RPMI8226 (cell line): ENCODE results near the gene ZSCAN12.

ENCODE experiments used
- DNase-seq: peaks from one replicate; pipeline ENCODE4 v3.0.0-alpha.2; 2015

Gene ZSCAN12

GRCh38 chr6:28353356-28353755 is 46.2 kb downstream of the ZSCAN12 start:
- no peak for DNase-seq

- DNase-seq, result no peak
Measured at GRCh38 chr6:28351493-28351925, 48.0 kb downstream of the ZSCAN12 start.

- DNase-seq, result no peak
Measured at GRCh38 chr6:28351087-28351486, 48.5 kb downstream of the ZSCAN12 start.

- peak; percentile 93 for DNase-seq
Measured at GRCh38 chr6:28349892-28350737, 49.4 kb downstream of the ZSCAN12 start, which contains the start of gene ZKSCAN3. Gene ZKSCAN3 (plus strand): TSS chr6:28349947. CDS start chr6:28359587, 9,640 bp downstream.

DNA sequence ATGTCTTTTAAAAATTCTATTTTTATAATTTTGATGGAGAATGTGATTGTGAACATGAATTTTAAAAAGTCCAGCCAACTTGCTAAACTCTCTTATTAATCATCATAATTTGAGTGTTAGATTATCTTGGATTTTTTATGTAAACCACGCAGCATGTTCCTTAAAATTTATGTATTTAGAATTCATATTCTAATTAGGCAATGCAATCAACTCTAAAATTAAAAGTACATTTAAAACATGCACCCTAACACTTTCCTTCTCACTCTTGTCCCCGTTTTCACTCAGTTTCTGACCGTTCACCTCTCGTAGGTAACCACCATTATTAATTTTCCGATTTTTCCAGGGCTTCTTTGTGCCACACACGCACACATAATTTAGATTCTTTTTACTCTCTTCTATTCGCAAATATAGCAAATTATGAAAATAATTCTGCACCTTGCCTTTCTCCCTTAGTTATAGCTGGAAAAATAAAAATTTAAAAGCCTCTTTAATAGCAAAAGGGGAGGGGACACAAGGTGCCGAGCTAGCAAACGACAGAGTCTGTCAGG is 50.1 kb downstream of the ZSCAN12 start:
- DNase-seq, result no peak

DNA sequence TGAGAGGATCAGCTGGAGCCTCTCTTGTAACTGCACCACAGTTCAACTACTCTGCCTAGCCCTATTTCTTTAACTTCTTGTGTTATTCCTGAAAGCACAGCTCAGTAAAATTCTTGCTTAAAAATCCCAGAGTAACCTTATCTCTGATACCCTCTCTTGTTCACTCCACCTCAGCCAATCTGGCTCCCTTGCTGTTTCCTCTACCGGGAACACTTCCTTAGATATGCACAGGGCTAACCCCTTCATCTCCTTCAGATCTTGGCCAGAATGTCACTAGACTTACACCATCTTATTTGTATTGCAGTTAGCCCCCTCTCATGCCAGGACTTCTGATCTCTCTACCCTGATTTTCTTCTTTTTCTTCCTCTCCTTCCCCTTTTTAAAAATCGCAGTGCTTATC is 52.4 kb downstream of the ZSCAN12 start:
- no peak for DNase-seq

DNA sequence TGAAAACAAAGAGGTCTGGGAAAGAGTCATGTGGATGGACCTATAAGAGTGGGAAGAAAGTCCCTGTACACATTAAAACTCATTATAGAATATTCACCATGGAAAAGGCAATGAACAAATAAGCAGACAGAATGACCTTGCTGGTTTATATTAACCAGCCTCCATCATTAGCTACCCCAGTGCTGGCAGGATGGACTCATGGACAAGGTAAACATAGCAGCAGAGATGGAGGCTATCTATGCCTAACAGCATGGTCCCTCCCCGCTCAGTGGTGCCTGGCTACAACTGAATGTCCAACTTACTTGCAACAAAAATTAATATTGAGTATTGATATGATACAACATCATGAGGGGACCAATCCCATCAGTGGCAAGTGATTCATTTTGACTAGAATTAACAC is 54.3 kb downstream of the ZSCAN12 start:
- no peak for DNase-seq

GRCh38 chr6:28343898-28344677 is 55.5 kb downstream of the ZSCAN12 start:
- no peak for DNase-seq

GRCh38 chr6:28340310-28341095 is 59.0 kb downstream of the ZSCAN12 start:
- peak; percentile 14 for DNase-seq

DNA sequence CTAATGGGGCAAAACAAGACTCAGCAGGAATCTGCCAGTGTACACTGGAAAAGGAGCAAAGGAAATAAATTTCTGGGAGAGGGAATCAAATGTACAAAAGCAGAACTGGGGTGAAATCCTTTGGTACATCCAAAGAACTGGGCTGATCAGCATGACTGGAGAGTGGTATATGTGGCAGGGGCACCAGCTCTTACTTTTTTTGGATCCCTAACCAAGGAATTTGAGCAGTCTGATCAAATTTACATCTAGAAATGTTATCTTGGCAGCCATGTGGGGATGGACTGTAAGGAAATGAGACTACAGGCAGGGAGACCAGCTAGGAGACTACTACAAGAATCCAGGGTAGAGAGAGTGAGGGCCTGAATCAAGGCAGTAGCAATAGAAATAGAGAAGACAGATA is 62.4 kb downstream of the ZSCAN12 start:
- DNase-seq, result no peak

DNA sequence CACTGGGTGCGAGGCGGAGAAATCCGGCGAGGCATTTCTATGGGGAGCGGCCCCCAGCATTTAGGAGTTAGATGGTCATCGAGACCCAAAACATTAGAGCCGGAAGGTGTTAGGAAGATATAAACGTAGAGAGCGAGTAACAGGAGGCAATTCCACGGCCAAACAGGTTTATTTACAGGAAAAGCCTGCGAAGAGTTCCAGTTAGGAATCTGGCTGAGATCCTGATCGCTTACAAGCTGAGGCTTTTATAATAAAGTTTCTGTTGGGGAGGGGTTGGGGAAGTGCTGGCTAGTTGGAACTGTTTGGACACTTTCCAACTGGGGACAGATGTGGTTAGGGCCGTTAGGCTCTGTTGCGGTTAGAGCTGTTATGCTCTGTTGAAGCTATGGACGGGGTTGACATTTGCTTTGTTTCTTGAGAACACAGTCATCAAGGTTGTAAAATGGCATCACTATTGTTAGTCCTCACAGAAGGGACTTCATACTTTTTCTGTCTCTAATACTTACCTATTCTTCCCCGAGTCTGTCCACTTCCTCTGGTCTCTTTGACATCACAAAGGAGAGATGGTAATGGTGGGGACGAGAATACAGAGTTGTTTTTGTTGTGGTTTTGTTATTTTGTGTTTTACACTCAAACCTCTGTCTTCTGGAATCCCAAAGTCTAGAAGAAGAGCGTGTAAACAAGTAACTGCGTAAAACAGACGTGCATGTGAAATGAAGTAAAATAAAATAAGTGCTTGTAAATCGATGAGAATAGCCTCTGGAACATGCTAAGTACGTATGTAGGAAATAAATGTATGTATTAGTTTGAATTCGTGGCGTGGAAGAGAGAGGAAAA is 63.0 kb downstream of the ZSCAN12 start:
- peak; percentile 95 for DNase-seq

DNA sequence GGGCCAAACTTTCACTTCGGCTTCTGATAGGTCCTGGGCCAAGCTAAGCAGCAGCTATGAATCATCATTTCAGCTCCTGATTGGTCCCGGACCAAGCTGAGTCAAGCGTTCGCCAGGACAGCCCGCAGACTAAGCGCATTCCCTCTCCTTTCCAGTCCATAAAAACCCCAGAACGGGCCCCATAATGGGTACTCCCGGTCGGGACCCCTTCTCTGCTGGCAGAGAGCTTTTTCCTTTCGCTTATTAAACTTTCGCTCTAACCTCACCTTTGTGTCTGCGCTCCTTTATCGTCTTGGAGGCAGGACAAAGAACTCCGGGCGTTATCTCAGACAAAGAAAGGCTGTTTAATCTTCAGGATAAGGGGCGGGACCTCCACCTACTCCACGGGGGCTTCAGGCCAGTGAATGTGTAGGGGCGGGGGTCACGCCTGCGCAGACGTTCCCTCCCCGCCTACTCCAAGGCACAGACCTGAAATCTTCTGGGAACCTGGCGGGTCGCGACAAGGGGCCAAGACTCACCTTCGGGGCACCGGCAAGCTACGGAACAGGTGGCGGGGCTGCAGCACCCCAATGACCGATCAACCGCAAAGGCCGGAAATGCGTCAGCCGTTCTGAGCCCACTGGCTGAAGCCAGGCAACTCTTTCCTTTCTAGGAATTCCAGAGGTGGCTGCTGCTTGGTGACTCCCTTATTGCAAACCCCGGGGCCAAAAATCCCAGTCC is 63.8 kb downstream of the ZSCAN12 start, which contains the start of gene ZSCAN31:
Gene ZSCAN31, minus strand, starts transcription at position 585 of the 720 bp plus-strand sequence. CDS start 6,465 bp downstream, outside the sequence.
- DNase-seq, result peak; percentile 88

DNA sequence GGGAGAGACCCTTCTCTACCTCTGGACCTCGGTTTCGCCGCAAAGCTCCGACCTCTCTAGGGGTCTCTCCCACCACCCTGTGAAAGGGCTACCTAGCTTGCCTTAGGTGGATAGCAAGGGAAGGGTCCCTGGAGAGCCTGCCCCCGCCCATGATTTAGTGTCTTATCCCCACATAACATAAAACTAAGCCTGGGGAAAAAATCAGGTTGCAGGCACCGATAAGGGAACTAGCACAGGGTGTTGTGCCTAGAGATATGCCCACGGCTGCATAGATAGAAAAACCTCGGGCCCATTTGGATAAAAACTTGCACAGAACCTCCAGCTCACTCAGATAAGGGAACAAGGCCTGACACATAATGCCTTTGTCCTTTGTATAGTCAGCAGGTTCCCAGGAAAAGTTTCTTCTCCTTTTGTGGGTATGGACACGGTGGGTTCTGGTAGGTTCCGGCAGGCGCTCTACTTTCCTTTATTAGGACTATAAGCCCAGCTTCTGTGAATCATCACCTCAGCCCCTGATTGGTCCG is 64.4 kb downstream of the ZSCAN12 start:
- DNase-seq, result no peak

DNA sequence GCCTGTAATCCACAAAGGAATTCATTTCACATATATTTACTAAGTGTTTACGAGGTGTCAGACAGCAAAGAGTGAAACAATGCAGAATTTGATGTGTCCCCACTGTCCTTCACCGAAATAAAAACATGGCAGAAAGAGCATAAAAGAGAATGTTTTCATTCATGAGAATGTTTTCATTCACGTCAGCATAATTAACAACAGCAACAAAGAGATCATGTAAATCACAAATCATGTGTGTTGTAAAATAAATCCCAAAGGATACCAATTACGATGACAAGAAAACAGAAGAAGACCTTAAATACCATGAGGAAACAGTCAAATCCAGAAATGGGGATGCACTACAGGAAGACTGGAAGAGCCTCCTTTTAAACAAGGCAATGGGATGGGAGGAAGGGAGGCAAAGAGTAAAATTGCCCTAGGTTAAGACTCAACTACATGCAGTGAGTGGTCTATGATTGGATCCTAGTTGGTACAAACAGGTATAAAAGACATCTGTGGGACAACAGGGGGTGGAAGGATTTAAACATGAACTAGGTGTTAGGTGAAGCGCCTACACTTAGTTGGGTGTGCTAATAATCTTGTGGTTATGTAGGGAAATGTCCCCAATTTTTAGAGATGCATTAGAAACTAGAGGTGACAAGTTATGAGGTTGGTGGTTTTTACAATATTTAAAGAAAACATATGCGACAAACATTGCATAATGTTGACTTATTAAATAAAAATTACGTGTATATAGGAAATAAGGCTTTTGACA is 65.1 kb downstream of the ZSCAN12 start:
- DNase-seq, result no peak

GRCh38 chr6:28333599-28334018 is 65.9 kb downstream of the ZSCAN12 start:
- no peak for DNase-seq

DNA sequence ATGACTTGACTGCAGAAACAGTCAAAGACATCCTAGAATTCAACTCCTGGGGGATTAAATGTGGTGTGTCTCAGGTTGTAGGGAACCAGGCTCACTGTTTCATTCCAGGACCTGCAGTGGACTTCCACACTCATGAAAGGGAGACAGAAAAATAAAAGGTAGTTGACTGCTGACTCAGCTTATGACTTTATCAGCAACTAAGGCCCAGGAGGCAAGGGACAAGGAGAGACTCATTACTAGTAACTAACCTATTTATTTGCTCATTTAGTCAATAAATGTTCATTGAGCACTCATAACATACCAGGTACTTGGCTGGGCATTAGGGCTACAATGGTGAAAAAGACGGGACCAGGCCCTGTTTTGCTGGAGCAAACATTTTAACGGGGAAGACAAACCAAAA is 66.5 kb downstream of the ZSCAN12 start:
- no peak for DNase-seq

GRCh38 chr6:28330041-28330440 is 69.5 kb downstream of the ZSCAN12 start:
- no peak for DNase-seq
